ENCODE measurements around the gene ATAT1. TPM values are rescaled to one million over a fixed set of nuclear protein-coding genes. Genes with fewer than 3 reads are reported as not detected.

Gene ATAT1
- total RNA-seq, 1 donor = 5.6 TPM

DNA sequence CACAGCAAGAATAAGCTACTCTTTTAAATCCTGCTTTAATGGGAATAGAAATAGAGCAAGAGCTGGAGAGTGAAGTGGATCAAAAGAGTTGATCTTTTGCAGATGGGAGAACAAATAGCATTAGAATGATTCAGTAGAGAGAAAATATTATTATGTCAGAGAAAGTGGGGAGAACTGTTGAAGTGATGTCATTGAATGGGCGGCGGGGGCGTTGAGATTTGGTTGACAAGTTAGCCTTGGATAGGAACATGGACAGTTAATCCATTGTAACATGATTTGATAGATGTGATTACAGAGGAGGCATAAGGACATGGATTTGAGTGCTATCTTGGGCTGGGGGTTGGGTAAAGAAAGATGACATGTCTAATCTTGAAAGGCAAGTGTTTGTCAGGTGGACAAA, 9.2 kb downstream of the ATAT1 start:
- TF ChIP-seq, protein P1, sequence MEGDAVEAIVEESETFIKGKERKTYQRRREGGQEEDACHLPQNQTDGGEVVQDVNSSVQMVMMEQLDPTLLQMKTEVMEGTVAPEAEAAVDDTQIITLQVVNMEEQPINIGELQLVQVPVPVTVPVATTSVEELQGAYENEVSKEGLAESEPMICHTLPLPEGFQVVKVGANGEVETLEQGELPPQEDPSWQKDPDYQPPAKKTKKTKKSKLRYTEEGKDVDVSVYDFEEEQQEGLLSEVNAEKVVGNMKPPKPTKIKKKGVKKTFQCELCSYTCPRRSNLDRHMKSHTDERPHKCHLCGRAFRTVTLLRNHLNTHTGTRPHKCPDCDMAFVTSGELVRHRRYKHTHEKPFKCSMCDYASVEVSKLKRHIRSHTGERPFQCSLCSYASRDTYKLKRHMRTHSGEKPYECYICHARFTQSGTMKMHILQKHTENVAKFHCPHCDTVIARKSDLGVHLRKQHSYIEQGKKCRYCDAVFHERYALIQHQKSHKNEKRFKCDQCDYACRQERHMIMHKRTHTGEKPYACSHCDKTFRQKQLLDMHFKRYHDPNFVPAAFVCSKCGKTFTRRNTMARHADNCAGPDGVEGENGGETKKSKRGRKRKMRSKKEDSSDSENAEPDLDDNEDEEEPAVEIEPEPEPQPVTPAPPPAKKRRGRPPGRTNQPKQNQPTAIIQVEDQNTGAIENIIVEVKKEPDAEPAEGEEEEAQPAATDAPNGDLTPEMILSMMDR (IDR thresholded peaks at IDR 0.05; ENCODE audit: insufficient read depth, low read length) = no peak
- H3K4me3 ChIP-seq (ENCODE audit: low read depth, low read length) = no peak overlapping the region
- no peak for DNase-seq (ENCODE audit: low read depth)

DNA sequence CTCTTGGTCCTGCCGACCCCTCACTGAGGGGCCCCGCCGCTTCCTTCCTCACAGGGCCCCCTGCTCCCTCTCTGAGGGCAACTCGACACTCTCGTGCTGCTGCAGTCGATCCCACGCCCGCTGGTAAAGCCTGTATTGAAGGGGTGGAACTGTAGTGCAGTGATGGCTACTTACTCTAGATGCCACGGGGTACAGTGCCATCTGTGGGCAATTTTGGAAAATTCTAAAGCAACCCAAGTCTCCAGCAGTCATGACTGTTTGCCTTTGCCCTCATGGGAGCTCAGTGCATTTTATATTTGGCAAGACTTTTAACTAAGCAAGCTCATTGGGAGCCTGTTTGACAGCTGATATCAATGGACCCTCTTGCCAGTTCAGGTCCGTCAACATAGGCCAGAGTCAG, 13.8 kb downstream of the ATAT1 start:
- H3K4me3 ChIP-seq (ENCODE audit: low read depth, low read length) = no peak overlapping the region
- no peak for DNase-seq (ENCODE audit: low read depth)
- TF ChIP-seq, protein P1 (IDR thresholded peaks at IDR 0.05; ENCODE audit: insufficient read depth, low read length) = no peak

DNA sequence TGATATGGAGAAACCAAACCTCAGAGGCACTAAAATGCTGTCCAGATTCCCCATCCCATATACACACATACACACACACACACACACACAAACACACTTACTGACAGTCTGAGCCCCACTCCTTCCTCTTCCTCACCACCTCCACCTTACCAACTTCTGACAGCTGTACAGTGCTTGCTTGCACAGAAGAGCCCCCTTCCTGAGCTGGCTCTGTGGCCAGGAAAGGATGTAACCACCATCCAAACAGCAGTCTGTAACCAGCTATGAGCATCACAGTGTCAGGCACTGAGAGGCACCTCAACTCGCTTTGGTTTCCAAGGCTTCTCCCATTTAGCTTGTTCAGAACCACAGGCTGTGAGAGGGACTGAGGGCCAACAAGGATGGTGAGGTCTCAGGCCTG, 14.4 kb downstream of the ATAT1 start:
- TF ChIP-seq, protein P1 (IDR thresholded peaks at IDR 0.05; ENCODE audit: insufficient read depth, low read length) = no peak
- no peak for DNase-seq (ENCODE audit: low read depth)
- no peak overlapping the region for H3K4me3 ChIP-seq (ENCODE audit: low read depth, low read length)

DNA sequence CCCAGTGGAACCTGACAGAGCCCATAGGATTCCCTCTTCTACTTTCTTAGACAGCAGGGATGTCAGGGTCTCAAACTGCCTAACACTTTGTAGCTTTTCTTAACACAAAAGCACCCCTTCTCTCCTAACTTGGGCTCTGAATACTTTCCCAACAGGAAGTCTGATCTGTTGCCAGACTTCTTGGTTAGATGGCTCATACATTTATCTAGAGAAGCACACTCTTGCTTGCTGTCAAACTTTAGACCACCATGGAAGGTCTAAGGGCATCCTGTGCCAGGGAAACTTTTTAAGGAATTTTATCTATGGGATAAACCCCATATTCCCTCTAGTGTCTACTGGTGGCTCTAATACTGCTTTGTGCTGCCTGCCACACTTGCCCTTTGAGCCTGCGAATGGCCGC, 17.0 kb downstream of the ATAT1 start:
- DNase-seq (ENCODE audit: low read depth) = peak; percentile 15
- TF ChIP-seq, protein P1 (IDR thresholded peaks at IDR 0.05; ENCODE audit: insufficient read depth, low read length) = no peak
- no peak overlapping the region for H3K4me3 ChIP-seq (ENCODE audit: low read depth, low read length)

DNA sequence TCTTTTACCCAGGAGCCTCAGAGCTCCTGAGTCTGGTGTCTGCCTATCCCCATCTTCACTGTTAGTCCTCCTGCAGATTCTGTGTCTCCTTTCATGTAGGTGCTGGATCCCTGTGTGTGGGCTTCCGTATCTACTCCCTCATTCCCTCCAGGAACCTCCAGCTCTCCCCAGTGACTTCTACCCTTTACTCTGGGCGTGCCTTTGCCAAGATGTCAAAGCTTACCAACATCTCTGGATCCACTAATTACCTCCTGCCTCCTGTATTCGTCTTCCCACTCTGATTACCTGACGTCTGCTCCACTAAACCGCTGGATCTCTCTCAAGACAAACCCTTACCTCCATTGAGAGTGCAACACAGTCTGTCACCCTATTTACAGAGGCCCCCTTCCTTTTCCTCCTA, 18.1 kb downstream of the ATAT1 start:
- TF ChIP-seq, protein P1 (IDR thresholded peaks at IDR 0.05; ENCODE audit: insufficient read depth, low read length) = no peak
- no peak overlapping the region for H3K4me3 ChIP-seq (ENCODE audit: low read depth, low read length)
- no peak for DNase-seq (ENCODE audit: low read depth)

DNA sequence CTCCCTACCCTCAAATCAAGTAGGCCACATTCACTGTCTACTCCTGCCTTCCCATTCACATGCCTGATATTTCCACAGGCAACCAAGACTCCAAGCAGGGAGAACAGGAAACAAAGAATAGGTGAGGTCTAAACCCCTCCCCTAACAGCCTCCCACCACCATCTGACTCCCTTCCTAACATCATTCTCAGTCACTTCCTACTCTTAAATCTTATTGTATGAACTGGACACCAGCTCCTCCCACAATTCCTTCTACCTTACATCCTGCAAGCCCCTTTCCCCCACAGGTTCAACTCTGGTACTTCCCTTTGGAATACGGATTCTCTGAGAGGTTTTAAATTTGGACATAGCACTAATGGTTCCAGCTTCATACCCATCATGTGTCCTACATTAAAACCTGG, 19.3 kb downstream of the ATAT1 start:
- TF ChIP-seq, protein P1 (IDR thresholded peaks at IDR 0.05; ENCODE audit: insufficient read depth, low read length) = no peak
- DNase-seq (ENCODE audit: low read depth) = no peak
- no peak overlapping the region for H3K4me3 ChIP-seq (ENCODE audit: low read depth, low read length)

DNA sequence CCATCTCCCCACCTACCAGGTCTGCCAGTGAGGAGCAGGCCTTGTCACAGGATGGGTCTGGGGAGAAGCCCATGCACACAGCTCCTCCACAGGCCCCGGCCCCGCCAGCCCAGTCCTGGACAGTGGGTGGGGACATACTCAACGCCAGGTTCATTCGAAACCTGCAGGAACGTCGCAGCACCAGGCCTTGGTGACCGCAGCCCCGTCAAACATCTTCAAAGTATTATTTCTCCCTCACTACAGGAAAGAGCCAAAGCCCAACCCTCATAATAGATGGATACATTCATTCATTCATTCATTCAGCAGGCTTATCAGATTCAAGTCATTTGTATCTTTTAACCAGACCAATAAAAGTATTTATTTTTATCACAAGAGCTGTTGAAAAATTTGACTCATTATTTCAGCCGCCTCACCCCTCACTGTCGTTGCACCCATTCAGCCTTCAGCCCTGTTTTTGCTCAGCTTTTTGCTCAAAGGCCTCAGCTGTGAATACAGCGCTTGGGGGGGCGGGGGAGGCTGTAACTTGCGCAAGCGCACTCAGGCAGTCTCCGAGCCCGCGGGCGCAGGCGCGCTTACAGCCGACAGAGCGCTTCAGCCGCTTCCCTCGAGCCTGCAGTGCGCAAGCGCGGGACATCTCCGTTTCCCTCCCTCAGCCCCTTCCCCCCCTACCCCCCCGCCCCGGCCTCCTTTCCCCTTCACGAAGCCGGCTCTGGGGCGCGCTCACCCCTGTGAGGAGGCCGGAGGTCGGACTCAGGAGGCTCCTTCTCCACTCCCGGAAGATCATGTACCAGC, 20.0 kb downstream of the ATAT1 start, which contains the start of gene C6orf136:
Gene C6orf136 (plus strand): TSS at position 684 of the 792 bp plus-strand sequence. CDS start 99 bp downstream, at position 783.
- peak within 1 kb of the TSS; percentile 91 for H3K4me3 ChIP-seq (ENCODE audit: low read depth, low read length)
- TF ChIP-seq, protein P1 (IDR thresholded peaks at IDR 0.05; ENCODE audit: insufficient read depth, low read length) = no peak
- peak; percentile 92 for DNase-seq (ENCODE audit: low read depth)

All from fibroblast of the aortic adventitia (primary cell).